GM19452 (cell line): ENCODE data around the gene AKAP6.

Experiments used
- ATAC-seq: cut with Tn5 transposase; IDR thresholded peaks from one replicate; pipeline ENCODE4 v1.9.1; 2021; ENCODE audit not compliant: unreplicated experiment

The AKAP6 gene

GRCh38 chr14:32513571-32514009, 184.5 kb downstream of the AKAP6 start:
- no peak for ATAC-seq

DNA sequence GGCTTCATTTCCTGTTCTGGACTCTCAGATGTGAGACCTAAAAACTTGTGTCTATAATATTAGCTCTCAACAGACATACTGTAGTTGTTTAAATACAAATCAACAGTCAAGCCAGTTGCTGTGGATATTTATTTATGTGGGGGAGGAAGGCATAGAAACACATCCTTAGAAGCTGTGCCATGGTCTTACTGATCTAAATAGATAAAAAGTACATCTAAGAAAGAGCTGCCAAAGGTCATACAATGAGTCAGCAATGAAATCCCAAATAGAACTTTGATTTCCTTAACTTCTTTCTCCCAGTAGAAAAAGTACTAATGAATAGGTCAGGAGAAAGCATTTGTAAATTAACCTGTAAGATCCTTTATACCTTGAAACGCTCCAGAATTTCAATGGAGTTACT, 185.1 kb downstream of the AKAP6 start:
- ATAC-seq: no peak

- no peak for ATAC-seq
Observed at GRCh38 chr14:32514681-32515080, 185.6 kb downstream of the AKAP6 start.

- ATAC-seq: no peak
Observed at GRCh38 chr14:32524609-32525375, 195.7 kb downstream of the AKAP6 start.

DNA sequence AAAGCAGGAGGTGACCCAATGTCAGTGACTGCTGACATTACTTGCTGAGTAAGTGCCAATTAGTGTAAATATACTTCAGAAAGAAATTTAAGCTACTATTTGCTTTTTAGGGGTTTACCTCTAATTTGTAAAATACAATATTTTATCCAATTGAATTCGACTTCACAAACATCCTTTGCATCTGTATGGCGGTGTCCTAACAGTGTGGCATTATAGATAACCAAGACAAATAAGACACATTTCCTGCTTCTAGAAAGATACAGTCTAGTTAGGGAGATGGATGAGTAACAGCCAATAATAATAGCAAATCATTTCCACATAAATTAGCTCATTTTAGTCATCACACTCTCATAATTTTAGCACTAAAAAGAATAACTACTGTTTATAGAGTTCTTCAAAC, 196.5 kb downstream of the AKAP6 start:
- no peak for ATAC-seq

DNA sequence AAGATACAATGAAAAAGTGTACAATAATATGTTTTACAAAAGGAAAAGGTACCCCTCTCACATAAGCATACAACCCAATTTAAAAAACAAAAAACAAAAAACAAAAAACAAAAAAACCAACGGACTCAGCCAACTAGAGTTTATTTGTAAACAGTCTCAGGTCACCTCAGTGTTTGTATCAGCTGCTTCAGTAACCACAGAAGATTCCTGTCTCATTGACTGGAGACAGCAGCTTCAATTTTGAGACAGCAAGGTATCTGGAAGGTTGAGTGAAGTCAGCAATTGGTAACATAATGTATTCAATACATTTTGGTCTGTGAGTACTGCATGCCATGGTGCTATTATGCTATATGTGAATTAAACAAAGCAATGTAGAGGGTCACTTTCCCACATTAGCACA, 201.7 kb downstream of the AKAP6 start:
- ATAC-seq: no peak

DNA sequence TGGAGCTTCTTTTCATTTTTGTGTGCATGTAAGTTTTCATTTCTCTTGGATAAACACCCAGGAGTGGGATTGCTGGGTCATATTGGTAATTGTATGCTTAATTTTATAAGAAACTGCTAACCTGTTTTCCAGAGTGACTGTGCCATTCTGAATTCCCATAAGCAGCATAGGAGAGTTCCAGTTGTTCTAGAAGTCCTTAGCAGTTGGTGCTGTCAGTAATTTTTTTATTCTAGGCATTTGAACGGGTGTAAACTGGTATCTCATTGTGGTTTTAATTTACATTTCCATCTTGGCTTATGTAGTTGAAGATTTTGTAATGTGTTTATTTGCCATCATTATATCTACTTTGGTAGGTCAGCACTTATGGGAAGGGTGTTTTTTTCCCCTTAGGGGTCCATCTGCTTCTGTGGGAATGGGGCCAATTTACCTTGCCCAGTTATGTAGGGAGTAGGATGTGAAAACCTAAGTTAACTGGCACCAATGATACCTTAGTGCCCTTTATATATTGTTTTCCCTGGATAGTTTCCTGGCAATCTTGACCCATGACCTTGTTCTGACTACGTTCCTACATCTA, 202.9 kb downstream of the AKAP6 start:
- ATAC-seq: no peak

DNA sequence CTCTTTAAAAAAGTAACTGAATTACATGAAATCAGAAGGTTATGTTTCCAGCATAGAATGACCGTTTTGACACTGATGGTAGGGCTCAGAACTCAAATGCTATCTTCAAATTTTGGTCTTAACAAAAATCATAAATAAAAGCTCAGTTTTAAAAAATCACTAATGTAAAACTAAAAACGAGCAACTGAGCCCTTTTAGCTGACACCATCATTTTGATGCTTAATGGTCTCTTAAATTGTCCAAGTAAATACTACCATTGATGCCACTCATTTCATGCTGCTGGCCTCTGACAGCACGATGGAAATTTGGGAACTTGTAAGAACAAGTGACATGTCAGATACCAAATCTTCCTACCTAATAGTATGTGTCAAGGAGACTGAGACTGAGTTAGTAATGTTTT, 205.0 kb downstream of the AKAP6 start:
- ATAC-seq: no peak

- no peak for ATAC-seq
Observed at GRCh38 chr14:32536175-32536574, 207.1 kb downstream of the AKAP6 start.

- ATAC-seq: no peak
Observed at GRCh38 chr14:32537166-32537565, 208.1 kb downstream of the AKAP6 start.

DNA sequence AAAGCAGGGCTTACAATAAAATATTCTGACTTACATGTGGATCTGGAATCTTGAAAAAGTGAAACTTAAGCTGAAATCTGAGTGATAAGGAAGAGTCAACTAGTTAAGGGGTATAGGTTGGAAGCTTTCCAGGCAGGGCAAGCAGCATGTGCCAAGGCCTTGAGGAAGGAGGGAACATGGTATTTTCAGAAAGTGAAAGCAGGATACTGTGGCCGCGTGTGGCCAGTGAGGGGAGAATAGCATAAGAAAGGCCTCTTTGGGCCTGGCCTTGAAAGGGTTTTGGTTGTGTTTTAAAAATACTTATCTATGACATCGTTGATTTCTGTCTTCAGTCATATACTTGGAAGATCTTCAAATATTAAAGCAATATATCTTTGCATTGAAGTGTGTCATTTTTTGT, 213.4 kb downstream of the AKAP6 start:
- ATAC-seq: no peak

DNA sequence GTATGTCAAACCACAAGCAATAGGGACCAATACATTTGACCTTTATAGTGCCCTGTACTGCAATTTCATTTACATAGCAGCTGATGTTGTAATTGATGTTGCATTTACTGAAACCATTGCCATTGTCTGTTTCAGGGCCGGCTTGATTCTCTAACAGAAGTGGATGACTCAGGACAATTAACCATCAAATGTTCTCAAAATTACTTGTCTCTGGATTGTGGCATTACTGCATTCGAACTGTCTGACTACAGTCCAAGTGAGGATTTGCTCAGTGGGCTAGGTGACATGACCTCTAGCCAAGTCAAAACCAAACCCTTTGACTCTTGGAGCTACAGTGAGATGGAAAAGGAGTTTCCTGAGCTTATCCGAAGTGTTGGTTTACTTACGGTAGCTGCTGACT, 216.0 kb downstream of the AKAP6 start:
- no peak for ATAC-seq

GRCh38 chr14:32545506-32546210, 216.6 kb downstream of the AKAP6 start:
- ATAC-seq: no peak

DNA sequence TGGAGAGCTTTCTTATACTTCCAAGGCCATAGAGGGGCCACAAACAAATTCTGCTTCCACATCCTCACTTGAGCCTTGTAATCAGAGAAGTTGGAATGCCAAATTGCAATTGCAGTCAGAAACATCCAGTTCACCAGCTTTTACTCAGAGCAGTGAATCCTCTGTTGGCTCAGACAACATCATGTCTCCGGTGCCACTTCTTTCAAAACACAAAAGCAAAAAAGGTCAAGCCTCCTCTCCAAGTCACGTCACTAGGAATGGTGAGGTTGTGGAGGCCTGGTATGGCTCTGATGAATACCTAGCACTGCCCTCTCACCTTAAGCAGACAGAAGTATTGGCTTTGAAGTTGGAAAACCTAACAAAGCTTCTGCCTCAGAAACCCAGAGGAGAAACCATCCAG, 217.1 kb downstream of the AKAP6 start:
- ATAC-seq: no peak

GRCh38 chr14:32552766-32553165, 223.7 kb downstream of the AKAP6 start:
- ATAC-seq: no peak

GRCh38 chr14:32559048-32559447, 229.9 kb downstream of the AKAP6 start:
- no peak for ATAC-seq

- ATAC-seq: no peak
Observed at GRCh38 chr14:32559590-32559989, 230.5 kb downstream of the AKAP6 start.

DNA sequence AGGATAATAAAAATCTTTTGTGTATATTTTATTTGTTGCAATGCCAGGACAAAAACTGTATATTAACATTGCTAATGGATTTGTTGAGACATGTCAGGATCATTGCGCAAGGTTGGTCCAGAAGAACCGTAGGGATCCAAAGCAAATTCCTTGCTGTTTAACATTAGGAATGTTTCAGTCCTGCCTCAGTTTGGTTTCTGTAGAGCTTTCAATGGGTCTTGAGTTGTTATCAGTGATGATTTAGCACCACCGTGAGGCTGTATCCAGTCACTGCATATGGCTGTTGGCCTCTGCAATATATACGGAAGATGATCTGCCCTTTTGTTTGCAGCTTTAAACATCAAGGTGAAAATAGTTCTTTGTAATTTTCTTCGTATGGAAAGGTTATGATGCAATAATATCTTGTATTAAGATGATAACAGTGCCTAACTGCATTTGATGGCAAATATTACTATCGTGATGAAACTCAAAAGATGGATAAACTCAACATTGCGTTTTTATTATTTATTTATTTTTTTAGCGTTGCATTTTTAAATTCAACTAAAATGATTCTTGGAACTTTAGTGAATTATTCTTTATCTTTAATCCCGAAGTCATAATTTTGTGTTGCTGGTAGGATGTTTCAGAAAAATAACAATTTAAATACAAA, 231.2 kb downstream of the AKAP6 start:
- no peak for ATAC-seq

DNA sequence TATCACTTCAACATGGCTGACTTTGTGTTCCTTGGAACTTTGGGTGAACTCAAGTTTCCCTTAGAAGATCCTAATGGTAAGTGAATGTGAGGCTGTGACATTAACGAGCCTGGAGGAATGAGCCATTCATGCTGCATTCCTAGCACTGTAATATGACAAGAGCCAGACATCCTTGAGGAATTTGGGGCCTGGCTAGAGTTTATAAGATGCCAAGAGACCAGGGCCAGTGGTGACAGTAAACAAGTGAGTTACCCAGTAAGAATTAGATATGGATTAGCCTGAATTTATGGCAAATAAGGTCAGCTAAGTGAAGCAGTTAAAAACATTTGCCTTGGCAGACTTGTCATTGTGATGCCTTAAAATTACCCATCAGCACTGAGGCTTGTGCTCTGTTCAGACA, 232.4 kb downstream of the AKAP6 start:
- no peak for ATAC-seq

DNA sequence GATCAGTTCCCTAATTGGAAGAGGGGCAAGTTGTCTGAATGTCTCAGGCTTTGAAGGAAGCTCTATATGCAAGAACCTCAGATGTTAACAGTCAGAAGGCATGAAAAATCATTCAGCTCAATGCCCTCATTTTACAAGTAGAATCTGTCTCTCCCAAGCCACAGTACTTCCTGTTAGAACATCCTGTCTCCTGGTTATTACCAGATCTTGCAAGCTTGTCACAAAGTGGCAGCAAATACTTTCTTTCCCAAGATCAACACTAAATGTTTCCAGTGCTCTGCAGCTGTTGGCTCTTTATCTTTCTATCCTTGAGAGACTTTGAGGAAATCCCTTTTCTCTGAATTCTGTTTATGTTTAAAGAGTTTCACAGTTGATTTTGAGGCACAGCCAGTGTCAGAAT, 235.5 kb downstream of the AKAP6 start:
- no peak for ATAC-seq

- ATAC-seq: no peak
Observed at GRCh38 chr14:32565256-32565655, 236.2 kb downstream of the AKAP6 start.
